GM18858 (cell line): ENCODE data around the gene BPTF.
"Not testable (repeated sequence)": the region's sequence is repeated elsewhere in the genome, so short reads cannot be mapped to it uniquely, and the experiment has no call there.

Source experiments
- ATAC-seq: cut with Tn5 transposase; IDR thresholded peaks from one replicate; pipeline ENCODE4 v1.9.1; 2021; ENCODE audit not compliant: unreplicated experiment

The BPTF gene

DNA sequence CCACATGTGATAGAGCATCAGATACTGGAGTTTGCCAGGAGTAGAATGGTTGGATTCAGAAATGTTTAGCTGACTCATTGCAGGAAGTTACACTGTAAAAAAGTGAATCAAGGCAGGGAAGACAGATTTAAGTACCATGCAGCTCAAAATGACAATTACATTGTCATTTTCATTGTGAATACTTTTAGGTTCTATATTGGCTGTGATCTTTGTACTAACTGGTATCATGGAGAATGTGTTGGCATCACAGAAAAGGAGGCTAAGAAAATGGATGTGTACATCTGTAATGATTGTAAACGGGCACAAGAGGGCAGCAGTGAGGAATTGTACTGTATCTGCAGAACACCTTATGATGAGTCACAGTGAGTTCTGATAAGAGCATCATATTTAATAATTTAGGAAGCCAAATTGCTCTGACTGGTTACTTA is 137.9 kb downstream of the BPTF start:
- ATAC-seq: not testable (repeated sequence)

- ATAC-seq: no peak
These were observed 145.5 kb downstream of the BPTF start for GRCh38 chr17:67970783-67971182.

- no peak for ATAC-seq
These were observed 148.9 kb downstream of the BPTF start for GRCh38 chr17:67974185-67974584.

- no peak for ATAC-seq
These were observed 149.3 kb downstream of the BPTF start for GRCh38 chr17:67974598-67975066.

DNA sequence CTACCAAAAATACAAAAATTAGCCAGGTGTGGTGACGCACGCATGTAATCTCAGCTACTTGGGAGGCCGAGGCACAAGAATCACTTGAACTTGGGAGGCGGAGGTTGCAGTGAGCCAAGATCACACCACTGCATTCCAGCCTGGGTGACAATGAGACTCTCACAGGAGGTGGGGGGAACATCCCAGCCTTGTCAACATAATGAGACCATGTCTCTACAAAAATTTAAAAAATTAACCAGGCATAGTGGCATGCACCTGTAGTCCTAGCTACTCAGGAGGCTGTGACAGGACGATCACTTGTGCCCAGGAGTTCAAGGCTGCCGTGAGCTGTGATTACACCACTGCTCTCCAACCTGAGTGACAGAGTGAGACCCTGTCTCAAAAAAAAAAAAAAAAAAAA is 151.0 kb downstream of the BPTF start:
- not testable (repeated sequence) for ATAC-seq

DNA sequence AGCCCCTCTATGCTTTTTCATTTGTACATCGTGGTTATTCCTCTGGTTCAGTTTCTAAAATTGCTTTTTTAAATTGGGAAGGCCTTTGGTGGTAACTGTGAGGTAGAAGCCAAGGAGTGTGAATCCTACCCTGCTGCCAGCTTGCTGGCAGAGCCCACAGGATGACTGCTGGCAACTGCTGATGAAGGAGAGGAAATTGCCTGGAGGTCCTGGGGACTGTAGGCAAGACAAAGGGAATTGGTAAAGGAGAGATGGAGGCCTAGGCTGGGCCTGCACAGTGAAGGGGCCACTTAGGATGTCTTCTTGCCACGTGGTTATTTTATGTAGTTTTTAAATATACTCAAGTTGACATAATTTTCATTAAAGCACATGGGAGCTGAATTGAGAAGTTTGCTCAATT is 155.2 kb downstream of the BPTF start:
- ATAC-seq: no peak

DNA sequence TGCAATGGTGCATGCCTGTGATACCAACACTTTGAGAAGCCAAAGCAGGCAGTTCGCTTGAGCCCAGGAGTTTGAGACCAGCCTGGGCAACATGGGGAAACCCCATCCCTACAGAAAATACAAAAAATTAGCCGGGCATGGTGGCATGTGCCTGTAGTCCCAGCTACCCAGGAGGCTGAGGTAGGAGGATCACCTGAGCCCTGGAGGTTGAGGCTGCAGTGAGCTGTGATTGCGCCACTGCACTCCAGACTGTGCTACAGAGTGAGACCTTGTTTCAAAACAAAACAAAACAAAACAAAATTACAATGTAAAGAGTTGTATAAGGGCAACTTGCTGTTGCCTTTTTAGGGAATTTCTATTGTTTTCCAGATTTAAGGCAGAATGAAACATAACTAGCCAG is 155.6 kb downstream of the BPTF start:
- not testable (repeated sequence) for ATAC-seq

- no peak for ATAC-seq
These were observed 156.8 kb downstream of the BPTF start for GRCh38 chr17:67982034-67982640.

- no peak for ATAC-seq
These were observed 157.5 kb downstream of the BPTF start for GRCh38 chr17:67982686-67983382.

DNA sequence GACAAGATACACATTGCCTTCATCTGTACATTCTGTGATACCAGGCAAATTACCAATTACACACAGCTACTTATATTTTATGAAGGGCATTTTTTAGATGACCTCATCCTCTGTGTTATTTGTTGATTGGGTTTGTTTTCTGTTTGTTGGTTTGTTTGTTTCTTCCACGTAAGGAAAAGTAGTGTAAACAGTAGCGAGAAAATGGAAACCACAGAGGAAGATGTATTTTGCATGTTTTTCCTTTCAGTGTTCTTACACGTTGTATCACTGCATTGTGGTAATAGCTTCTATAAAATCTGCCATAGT is 158.0 kb downstream of the BPTF start:
- ATAC-seq: no peak

DNA sequence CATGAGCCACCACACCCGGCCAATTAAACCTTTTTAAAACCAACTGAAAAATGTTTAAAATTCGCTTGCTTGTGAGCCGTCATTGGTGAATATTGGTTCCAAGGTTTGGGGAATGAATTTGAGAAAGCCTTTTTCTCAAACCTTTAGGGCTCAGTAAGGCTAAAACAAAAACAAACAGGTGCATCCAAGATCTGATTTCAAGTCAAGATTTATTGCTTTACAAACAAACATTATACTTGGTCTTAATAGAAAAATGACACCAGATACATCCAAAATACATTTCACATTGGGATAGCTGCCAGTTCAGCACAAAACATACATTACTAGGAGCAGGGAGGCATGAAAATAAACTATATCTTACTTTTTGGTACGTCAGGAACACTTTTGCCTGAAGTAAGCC is 165.6 kb downstream of the BPTF start:
- ATAC-seq: no peak

GRCh38 chr17:67992548-67993152 is 167.3 kb downstream of the BPTF start:
- no peak for ATAC-seq

DNA sequence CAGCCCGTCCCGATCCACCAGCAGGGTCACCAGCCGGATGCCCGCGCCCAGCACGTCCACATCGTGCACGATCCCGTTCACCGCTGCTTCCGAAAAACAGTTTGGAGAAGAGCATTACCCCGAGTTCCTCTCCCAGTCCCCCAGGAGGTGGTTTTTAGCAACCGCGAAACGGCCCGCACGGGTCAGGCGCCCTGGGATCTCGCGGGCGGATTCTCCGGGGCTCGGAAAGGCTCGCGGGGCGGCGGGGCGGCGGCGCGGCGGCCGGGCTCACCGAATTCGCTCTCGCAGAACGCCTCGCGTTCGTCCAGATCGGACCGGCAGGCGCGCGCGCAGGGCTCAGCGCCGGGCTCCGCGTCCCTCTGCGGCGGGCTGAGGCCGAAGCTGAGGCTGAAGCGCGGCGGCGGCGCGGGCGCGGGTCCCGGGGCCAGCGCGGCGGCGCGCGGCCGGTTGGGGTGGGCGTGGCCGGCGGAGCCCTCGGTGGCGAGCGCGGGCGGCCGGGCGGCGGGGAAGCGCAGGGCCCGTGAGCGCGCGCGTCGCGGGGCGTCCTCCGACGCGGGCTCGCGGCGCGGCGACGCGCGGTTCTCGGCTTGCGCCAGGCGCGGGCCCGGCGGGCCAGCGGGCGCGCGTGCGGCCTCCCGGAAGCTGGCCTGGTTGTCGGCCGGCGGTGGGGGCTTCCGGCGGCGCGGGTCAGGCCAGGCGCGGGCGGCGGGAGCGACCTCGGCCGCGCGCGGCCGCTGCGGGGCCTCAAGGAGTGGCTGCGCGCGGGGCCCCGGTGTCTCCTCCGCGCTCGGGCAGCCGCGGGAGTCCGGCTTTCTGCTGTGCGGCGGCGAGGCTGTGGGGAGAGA is 168.1 kb downstream of the BPTF start:
- peak; percentile 68 for ATAC-seq

DNA sequence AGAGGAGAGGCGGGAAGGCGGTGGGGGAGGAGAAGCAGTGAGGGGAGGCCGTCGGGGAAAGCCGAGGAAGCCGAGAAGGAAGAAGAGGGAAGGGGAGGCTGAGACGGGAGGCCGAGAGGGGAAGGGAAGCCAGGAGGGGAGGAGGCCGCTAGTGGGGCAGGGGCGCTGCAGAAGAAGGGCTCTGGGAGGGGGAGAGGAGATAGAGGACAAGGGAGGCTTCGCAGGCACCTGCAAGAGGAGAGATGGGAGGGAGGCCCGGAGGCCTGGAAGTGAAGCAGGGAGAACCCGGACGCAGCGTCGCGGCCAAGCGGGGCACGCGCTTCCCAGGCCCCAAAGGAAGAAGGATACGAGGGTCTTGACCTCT is 168.7 kb downstream of the BPTF start:
- no peak for ATAC-seq

GRCh38 chr17:67994817-67995569 is 169.7 kb downstream of the BPTF start:
- no peak for ATAC-seq

GRCh38 chr17:67995570-67996263 is 170.4 kb downstream of the BPTF start:
- no peak for ATAC-seq

- not testable (repeated sequence) for ATAC-seq
These were observed 171.2 kb downstream of the BPTF start, which contains the start of gene C17orf58 for GRCh38 chr17:67996301-67997171. TSS of gene C17orf58 (minus strand) at chr17:67996469. CDS start at chr17:67996198, 271 bp downstream.

- no peak for ATAC-seq
These were observed 173.2 kb downstream of the BPTF start for GRCh38 chr17:67998466-67998865.

- no peak for ATAC-seq
These were observed 174.1 kb downstream of the BPTF start for GRCh38 chr17:67999291-67999911.
